Measurements from ENCODE around the gene ST3GAL4. TPM values are rescaled to one million over a fixed set of nuclear protein-coding genes. Genes with fewer than 3 reads are reported as not detected.
"Not testable (repeated sequence)": the region's sequence is repeated elsewhere in the genome, so short reads cannot be mapped to it uniquely, and the experiment has no call there.

ST3GAL4 gene
- total and polyA plus RNA-seq, 3 donors from 2014 or later = 102 to 221 (median 212) TPM

GRCh38 chr11:126366064-126366822 is 10.8 kb downstream of the ST3GAL4 start:
- Histone ChIP-seq H3K9me3 (no peaks in the 10 kb centered on the region), H3K4me1 (peaks cover 55% of the 10 kb centered on the region), H3K27ac (peak overlapping the region; percentile 7 to 8), H3K27me3 (no peaks in the 10 kb centered on the region), H3K36me3 (ENCODE audit: low read depth, missing control alignments) (no peaks in the 10 kb centered on the region), H3K4me3 (no peak overlapping the region)
- 34 to 55% methylated on average over 11 to 17 of the region's 19 CpGs for WGBS, 2 donors
- intact Hi-C loops (cut with DNase I; ENCODE audit: low total_unique reads) = no loop called here
- DNase-seq = peak; percentile 88
- TF ChIP-seq CTCF (IDR thresholded peaks at IDR 0.05) (no peak), POLR2A (IDR thresholded peaks at IDR 0.05) (no peak)

GRCh38 chr11:126366823-126367654 is 11.6 kb downstream of the ST3GAL4 start:
- DNase-seq; H3K4me3 ChIP-seq; H3K27me3 ChIP-seq; H3K36me3 ChIP-seq (ENCODE audit: low read depth, missing control alignments); H3K9me3 ChIP-seq; intact Hi-C loops (cut with DNase I; ENCODE audit: low total_unique reads): not testable (repeated sequence)
- WGBS, 2 donors = 62 to 65% methylated on average over 7 to 14 of the region's 14 CpGs
- peak overlapping the region; percentile 7 to 8 for H3K27ac ChIP-seq
- H3K4me1 ChIP-seq = peaks cover 50% of the 10 kb centered on the region

GRCh38 chr11:126367806-126368205 is 12.3 kb downstream of the ST3GAL4 start:
- DNase-seq = not testable (repeated sequence)
- H3K4me1 ChIP-seq = peaks cover 42% of the 10 kb centered on the region

GRCh38 chr11:126368336-126369119 is 13.0 kb downstream of the ST3GAL4 start:
- WGBS, 2 donors = 61 to 70% methylated on average over 8 to 11 of the region's 11 CpGs
- H3K27me3 ChIP-seq; DNase-seq; H3K27ac ChIP-seq; intact Hi-C loops (cut with DNase I; ENCODE audit: low total_unique reads); H3K4me3 ChIP-seq; H3K9me3 ChIP-seq; H3K36me3 ChIP-seq (ENCODE audit: low read depth, missing control alignments): not testable (repeated sequence)
- H3K4me1 ChIP-seq = peaks cover 42% of the 10 kb centered on the region

More at GRCh38 chr11:126367806-126368205, 12.3 kb downstream of the ST3GAL4 start:
- 86 to 94% methylated on average over 5 of the region's 5 CpGs for WGBS, 2 donors
- intact Hi-C loops (cut with DNase I; ENCODE audit: low total_unique reads); H3K9me3 ChIP-seq; H3K27ac ChIP-seq; H3K36me3 ChIP-seq (ENCODE audit: low read depth, missing control alignments); H3K27me3 ChIP-seq; H3K4me3 ChIP-seq: not testable (repeated sequence)

- H3K4me3 ChIP-seq = no peak overlapping the region
- H3K36me3 ChIP-seq (ENCODE audit: low read depth, missing control alignments) = no peaks in the 10 kb centered on the region
- intact Hi-C loops (cut with DNase I; ENCODE audit: low total_unique reads) = no loop called here
- H3K9me3 ChIP-seq = no peaks in the 10 kb centered on the region
- no peaks in the 10 kb centered on the region for H3K27me3 ChIP-seq
- peaks cover 46% of the 10 kb centered on the region for H3K4me1 ChIP-seq
- no peak overlapping the region for H3K27ac ChIP-seq
- no peak for TF ChIP-seq CTCF (IDR thresholded peaks at IDR 0.05)
- no peak for TF ChIP-seq POLR2A (IDR thresholded peaks at IDR 0.05)
- DNase-seq = no peak
- WGBS, 2 donors = 62 to 80% methylated on average over 3 of the region's 3 CpGs
These were observed 14.5 kb downstream of the ST3GAL4 start for GRCh38 chr11:126370016-126370415.

GRCh38 chr11:126371595-126371994 is 16.1 kb downstream of the ST3GAL4 start:
- H3K27me3 ChIP-seq = no peaks in the 10 kb centered on the region
- intact Hi-C loops (cut with DNase I; ENCODE audit: low total_unique reads) = no loop called here
- peaks cover 32% of the 10 kb centered on the region for H3K4me1 ChIP-seq
- no peaks in the 10 kb centered on the region for H3K36me3 ChIP-seq (ENCODE audit: low read depth, missing control alignments)
- no peak overlapping the region for H3K4me3 ChIP-seq
- no peak for DNase-seq
- no peak overlapping the region for H3K27ac ChIP-seq
- TF ChIP-seq POLR2A (IDR thresholded peaks at IDR 0.05) (no peak), CTCF (IDR thresholded peaks at IDR 0.05) (no peak)
- H3K9me3 ChIP-seq = no peaks in the 10 kb centered on the region
- WGBS, 2 donors = 54 to 80% methylated on average over 7 of the region's 7 CpGs

GRCh38 chr11:126373389-126374066 is 18.0 kb downstream of the ST3GAL4 start:
- 28 to 49% methylated on average over 6 to 12 of the region's 12 CpGs for WGBS, 2 donors
- H3K4me1 ChIP-seq = peaks cover 18% of the 10 kb centered on the region

More at GRCh38 chr11:126373389-126374066, 18.0 kb downstream of the ST3GAL4 start:
- peak overlapping the region in 1 of 2 donors; percentile 73 for H3K27ac ChIP-seq
- H3K9me3 ChIP-seq; H3K36me3 ChIP-seq (ENCODE audit: low read depth, missing control alignments); H3K4me3 ChIP-seq; intact Hi-C loops (cut with DNase I; ENCODE audit: low total_unique reads); H3K27me3 ChIP-seq: not testable (repeated sequence)
- DNase-seq = peak; percentile 73

Data from testis (tissue), 3 donors.